Erythroblast (primary cell): ENCODE data around the gene GYPE.

ENCODE experiments used
- GATA1 ChIP-seq: IDR thresholded peaks from 2 replicates; pipeline ENCODE4 v1.6.1; 2011; ENCODE audit warnings: low read depth, mild to moderate bottlenecking, control low read depth, low read length, moderate library complexity
- POLR2A ChIP-seq: IDR thresholded peaks from 2 replicates; pipeline ENCODE4 v1.6.1; 2011; ENCODE audit warnings: mild to moderate bottlenecking, low read length

DNA sequence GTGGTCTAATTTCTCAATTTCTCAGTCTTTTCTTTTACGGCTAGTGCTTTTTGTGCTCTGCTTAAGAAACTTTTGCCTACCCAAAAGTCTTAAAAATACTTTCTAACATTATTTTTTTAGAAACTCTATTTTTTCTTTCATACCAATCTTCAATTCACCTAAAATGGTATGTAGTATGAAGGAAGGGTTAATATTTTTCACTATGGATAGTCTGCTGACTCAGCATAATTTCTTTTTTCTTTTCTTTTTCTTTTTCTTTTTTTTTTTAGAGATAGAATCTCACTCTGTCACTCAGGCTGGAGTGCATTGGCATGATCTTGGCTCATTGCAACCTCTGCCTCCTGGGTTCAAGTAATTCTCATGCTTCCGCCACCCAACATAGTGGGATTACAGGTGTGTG is 34.2 kb upstream of the GYPE start:
- no peak for TF ChIP-seq POLR2A
- no peak for TF ChIP-seq GATA1
